HuH-7.5 (cell line): ENCODE measurements around the gene SNRPA.
A peak's percentile ranks its signal among the peaks of the same experiment; 100 is the strongest.
"Not testable (repeated sequence)": the region's sequence is repeated elsewhere in the genome, so short reads cannot be mapped to it uniquely, and the experiment has no call there.

Experiments used
- DNase-seq: peaks from one replicate; pipeline ENCODE4 v3.0.0; 2011; ENCODE audit warnings: low spot score

The SNRPA gene

DNA sequence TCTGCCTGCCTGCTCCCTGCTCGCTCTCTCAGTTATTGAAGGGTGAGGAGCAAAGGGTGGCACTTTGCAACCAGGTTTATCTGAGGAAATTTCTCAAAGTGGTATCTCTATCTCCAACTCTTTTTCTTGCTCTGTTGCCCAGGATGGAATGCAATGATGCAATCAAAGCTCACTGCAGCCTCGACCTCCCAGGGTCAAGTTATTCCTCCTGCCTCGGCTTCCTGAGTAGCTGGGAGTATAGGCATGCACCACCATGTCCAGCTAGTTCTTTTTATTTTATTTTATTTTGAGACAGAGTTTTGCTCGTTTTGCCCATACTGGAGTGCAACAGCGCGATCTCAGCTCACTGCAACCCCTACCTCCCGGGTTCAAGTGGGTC, 5.6 kb upstream of the SNRPA start:
- no peak for DNase-seq

DNA sequence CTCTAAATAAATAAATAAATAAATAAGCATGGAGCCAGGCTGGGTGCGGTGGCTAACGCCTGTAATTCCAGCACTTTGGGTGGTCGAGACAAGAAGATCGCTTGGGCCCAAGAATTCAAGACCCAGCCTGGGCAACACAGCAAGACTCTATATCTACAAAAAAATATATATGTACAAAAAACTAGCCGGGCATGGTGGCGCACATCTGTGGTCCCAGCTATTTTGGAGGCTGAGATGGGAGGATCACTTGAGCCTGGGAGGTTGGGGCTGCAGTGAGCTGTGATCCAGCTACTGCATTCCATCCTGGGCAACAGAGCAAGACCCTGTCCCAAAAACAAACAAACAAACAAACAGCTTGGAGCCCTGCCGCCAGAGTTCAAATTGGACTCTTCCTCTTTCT, 3.5 kb upstream of the SNRPA start:
- no peak for DNase-seq

DNA sequence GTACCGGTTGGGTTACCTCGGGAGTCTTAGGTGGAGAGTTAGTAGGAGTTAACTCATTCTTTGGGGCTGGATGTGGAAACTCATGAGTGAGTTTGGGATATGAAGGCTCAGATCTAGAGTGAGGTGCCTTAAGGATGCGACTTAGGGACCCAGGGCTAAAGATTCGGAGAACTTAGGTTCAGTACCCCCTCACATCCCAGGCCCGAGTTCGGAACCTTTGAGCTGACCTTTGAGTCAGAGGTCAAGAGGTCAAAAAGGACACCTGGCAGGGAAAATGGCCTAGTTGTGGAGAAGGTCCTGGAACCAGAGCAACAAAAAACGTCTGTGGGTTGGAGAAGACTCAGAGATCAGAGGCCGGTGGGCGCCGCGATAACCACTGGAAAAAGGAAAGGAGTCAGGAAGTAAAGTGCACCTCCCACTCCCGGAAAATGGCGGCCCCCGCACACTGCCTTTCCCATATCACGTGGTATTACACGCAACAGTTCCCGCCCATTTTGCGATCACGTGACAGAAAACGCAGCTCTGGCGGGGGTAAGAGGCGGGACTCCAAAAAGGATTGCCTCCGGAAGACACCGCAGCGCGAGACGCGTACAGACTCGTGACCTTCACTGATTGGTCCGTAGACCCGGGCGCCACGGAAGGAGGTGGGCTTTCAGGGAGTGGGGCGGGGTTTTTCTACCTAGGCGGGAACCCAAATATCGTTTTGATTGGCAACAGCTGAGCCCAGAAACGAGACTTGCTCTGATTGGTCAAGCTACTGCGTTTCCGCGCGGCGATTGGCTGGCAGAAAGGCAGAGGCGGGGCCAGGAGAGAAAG, 737 bp upstream of the SNRPA start, which contains the start of gene ACTMAP:
Gene ACTMAP (minus strand): TSS at position 420 of the 816 bp plus-strand sequence. CDS start 674 bp downstream, outside the sequence.
- DNase-seq: peak; percentile 96

DNA sequence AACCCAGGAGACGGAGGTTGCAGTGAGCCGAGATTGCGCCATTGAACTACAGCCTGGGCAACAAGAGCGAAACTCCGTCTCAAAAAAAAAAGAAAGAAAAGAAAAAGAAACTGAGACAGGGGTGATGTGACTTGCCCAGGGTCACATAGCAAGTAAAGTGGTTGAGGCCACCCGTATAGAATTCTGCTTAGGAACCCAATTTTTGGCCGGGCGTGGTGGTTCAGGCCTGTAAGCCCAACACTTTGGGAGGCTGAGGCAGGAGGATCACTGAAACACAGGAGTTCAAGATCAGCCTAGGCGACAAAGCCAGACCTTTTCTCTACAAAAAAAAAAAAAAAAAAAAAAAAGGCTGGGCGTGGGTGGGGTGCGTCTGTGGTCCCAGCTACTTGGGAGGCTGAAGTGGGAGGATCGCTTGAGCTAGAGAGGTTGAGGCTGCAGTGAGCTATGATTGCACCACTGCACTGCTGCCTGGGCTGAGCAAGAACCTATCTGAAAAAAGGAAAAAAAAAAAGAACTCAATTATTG, 1.3 kb downstream of the SNRPA start:
- no peak for DNase-seq

DNA sequence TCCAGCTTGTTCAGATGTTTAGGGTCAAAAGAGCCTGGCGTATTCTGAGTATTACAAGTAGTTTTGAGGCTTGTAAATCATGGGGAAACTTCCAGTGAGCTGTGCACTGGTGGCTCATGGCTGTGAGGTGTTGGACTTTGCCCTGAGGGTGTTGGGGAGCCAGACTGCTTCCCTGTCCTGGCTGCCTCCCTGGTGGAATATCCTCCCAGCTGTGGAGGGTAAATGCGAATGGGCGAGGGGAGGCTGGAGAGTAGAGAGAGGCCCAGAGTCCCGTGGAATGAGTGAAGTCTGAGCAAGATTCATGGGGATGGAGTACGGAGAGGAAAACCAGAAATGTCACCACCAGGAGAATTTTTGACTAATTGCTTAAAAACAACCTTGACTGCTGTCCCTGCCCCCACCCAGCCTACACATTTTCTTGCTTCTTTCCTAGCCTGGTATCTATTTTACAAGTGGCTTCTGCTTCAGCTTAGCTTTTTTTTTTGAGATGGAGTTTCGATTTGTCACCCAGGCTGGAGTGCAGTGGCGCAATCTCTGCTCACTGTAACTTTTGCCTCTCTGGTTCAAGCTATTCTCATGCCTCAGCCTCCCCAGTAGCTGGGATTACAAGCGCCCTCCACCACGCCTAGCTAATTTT, 3.7 kb downstream of the SNRPA start:
- peak; percentile 46 for DNase-seq

DNA sequence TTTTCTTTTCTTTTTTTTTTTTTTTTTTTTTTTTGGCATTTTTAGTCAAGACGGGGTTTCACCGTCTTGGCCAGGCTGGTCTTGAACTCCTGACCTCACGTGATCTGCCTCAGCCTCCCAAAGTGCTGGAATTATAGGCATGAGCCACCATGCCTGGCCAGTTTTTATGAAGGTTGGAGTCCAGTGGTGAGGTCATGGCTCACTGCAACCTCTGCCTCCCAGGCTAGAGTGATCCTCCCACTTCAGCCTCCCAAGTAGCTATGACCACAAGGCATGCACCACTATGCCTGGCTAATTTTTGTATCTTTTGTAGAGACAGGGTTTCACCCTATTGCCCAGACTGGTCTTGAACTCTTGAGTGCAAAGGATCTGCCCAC, 4.2 kb downstream of the SNRPA start:
- no peak for DNase-seq

DNA sequence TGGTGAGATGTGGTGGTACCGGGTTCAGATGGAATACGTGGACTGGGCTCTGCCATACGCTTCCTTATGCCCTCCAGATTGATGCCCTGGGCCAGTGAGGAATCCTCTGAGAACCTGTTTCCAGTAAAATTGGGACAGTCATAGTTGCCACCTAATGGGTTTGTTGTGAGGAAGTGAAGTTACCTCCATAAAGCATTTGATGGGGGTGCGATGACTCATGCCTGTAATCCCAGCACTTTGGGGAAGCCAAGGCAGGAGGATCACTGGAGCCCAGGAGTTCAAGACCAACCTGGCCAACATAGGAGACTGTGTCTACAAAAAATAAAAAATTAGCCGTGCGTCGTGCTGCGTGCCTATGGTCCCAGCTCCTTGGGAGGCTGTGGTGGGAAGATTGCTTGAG, 4.8 kb downstream of the SNRPA start:
- DNase-seq: no peak

DNA sequence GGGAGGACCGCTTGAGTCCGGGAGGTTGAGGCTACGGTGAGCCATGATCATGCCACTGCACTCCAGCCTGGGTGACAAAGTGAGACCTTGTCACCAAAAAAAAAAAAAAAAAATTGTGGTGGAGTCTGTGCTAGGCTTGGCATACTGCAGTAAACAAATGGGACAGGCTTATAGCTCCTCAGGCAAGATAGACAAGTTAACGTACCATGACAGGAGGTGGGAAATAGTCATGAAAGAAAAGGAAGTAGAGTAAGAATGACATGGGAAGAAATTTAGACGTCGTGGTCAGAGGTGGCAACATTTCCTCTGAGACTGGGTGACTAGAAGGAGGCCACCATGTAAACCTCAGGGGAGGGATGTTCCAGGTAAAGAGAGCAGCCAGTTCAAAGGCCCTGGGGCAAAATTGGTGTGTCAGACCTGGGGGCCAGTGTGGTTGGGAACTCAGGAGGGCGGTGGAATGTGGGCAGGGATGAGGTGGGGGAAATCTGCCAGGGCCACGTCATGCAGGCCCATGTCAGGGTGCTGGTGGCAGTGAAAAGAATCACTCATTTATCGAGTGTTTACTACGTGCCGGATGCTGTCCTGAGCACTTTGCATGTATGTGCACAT, 5.6 kb downstream of the SNRPA start:
- no peak for DNase-seq

DNA sequence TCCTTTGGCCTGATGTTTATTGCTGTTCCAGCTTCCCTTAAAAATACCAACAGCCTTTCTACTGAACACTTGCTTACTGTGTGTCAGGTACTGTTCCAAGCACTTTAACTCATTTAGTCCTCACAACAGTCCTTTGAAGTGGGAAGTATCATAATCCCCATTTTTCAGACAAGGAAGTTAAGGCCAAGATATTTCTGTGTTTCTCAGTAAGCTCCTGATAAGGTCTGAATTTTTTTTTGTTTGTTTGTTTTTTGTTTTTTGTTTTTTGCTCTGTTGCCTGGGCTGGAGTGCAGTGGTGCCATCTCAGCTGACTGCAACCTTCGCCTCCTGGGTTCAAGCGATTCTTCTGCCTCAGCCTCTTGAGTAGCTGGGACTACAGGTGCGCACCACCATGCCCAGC, 7.5 kb downstream of the SNRPA start:
- no peak for DNase-seq

DNA sequence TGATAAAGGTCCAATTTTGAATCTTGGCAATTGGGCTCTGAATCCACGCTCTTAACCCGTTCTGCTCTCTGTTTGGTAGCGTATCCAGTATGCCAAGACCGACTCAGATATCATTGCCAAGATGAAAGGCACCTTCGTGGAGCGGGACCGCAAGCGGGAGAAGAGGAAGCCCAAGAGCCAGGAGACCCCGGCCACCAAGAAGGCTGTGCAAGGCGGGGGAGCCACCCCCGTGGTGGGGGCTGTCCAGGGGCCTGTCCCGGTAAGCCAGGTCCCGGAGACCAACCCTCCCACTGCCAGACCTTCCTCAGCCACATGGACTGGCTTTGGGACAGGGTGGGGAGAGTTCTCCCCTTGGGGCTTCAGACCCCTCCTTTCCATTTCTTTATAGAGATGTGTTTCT, 8.3 kb downstream of the SNRPA start:
- no peak for DNase-seq

DNA sequence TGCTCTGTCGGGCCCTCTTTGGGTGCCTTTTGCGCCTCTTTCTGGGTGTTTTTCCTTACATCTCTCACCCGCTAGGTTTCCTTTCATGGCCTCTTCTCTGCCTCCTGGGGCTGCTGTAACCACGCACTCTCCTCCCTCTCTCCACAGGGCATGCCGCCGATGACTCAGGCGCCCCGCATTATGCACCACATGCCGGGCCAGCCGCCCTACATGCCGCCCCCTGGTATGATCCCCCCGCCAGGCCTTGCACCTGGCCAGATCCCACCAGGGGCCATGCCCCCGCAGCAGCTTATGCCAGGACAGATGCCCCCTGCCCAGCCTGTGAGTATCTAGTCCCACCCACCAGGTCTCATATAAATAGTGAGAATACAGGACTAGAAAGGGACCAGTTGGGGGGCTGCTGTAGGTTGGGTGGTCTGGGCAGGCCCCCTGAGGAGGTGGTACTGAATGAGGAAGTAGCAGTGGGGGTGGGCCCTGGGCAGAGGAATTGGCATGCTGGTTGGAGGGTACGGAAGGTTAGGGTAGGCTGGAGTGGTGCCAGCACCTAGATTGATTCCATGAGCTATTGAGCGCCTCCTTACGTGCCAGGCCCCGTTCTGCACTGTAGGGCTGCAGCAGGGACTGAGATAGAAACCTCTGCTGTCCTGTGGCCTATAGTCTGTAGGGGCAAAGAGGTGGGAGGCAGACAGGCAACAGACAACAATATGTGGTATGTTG, 11.9 kb downstream of the SNRPA start:
- no peak for DNase-seq

DNA sequence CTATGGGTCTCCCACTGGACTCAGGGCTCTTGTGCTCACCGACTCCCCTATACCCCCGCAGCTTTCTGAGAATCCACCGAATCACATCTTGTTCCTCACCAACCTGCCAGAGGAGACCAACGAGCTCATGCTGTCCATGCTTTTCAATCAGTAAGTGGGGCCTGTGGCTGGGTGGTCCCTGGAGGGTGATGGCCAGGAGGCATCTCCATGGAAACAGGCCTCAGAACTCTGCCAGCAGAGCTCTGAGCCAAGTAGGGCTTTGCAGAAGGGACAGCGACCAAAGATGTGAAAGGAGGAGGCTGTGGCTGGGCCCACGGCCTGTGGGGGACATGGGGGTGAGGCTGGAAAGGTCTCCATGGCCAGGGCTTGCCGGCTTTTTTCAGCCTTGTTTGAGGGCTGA, 12.5 kb downstream of the SNRPA start:
- DNase-seq: no peak

DNA sequence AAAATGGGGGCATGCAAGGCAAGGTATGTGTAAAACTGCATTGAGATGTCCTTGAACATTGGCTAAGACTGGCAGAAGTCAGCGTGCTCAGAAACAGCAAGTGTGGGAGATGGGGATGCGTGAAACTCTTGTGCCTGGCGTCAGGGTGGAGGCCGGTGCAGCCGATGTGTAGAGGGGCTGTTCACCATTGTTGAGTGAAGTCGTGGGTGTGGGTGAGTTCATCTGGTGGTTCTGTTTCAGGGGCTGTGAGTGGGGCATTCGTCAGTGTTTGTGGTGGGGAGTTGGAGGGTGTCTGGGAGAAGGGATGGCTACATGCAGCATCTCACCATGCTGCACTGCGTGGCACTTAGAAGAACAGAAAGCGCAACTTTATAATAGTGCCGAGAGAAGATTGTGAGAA, 13.0 kb downstream of the SNRPA start:
- DNase-seq: no peak

DNA sequence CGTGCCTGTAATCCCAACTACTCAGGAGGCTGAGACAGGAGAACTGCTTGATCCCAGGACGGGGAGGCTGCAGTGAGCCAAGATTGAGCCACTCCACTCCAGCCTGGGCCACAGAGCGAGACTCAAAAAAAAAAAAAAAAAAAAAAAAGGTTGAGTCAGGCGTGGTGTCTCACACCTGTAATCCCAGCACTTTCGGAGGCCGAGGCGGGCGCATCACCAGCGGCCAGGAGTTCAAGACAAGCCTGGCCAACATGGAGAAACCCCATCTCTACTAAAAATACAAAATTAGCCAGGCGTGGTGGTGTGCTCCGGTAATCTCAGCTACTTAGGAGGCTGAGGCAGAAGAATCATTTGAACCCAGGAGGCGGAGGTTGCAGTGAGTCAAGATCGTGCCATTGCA, 15.4 kb downstream of the SNRPA start:
- not testable (repeated sequence) for DNase-seq

DNA sequence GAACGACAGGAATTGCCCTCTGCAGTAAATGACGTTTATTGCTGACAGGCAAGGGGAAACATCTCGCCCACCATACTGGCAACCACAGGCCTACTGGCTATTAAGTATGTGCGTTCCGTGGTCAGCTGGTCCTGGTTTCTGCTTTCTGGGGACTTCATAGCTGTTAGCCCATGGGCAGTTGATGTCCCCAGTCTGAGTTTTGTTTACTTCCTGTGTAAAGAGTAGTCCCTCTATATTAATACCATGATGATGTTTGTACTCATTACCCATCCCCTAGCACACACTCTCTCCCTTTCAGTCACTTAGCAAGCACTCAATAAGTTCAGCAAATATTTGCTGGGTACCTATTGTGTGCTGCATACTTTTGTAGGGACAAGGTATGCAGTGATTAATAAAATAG, 17.9 kb downstream of the SNRPA start:
- DNase-seq: no peak

DNA sequence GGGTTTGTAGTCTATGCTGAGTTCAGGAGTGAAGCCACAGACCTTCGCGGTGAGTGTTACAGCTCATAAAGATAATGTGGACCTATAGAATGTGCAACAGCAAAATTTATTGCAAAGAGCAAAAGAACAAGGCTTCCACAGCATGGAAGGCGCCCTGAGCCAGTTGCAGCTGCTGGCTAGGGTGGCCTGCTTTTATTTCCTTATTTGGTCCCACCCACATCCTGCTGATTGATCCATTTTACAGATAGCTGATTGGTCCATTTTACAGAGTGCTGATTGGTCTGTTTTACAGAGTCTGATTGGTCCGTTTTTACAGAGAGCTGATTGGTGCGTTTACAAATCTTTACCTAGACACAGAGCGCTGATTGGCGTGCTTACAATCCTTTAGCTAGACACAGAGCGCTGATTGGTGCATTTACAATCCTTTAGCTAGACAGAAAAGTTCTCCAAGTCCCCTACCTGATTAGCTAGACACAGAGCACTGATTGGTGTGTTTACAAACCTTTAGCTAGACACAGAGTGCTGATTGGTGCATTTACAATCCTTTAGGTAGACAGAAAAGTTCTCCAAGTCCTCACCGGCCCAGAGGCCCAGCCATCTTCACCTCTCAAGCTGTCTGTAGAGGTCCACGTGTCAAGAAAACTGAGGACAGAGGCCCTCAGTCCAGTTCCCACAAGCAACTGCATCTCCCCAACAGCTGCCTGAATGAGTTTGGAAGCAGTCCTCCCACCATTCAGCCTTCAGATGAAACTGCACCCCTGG, 20.3 kb downstream of the SNRPA start:
- DNase-seq: not testable (repeated sequence)

DNA sequence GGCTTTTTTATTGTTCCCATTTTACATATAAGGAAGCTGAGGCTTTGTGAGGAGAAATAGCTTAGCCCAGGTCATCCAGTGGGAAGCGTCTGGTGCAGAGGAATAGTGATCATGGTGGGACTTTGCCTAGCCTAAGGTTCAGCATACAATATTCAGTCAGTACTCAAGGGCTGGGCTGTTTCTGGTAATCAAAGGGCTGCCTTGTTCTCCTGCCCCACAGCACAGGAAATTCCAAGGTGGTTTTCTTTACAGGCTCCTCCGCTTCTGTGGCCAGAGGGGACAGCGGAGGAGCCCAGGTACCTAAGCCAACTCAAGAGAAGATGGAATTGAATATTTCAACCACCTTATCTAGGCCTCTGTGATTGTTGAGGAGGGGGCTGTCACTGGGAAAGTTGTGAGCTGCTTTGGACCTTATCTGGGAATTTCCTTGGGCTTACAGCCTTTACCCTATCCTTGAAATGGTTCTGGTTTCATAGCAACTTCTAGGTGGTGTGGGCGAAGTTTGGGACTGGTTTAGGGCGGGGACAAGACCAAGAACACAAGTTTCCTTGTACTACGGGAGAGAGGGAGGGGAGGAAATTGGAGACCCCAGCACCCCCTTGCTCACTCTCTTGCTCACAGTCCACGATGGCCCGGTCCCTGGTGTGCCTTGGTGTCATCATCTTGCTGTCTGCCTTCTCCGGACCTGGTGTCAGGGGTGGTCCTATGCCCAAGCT, 24.1 kb downstream of the SNRPA start, which contains the start of gene MIA:
Gene MIA (plus strand): TSS at position 606 of the 716 bp plus-strand sequence. CDS start 22 bp downstream, at position 628.
- DNase-seq: no peak

DNA sequence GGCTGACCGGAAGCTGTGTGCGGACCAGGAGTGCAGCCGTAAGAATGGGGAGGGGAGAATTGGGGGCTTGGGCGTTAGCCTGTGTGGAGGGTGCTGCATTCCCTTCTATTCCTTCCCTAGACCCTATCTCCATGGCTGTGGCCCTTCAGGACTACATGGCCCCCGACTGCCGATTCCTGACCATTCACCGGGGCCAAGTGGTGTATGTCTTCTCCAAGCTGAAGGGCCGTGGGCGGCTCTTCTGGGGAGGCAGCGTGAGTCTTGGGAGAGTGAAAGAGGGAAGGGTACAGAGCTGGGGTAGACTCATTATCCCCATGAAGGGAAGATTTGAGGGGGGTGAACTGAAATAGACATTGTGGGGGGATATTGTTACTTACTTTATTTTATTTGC, 24.6 kb downstream of the SNRPA start:
- DNase-seq: no peak

DNA sequence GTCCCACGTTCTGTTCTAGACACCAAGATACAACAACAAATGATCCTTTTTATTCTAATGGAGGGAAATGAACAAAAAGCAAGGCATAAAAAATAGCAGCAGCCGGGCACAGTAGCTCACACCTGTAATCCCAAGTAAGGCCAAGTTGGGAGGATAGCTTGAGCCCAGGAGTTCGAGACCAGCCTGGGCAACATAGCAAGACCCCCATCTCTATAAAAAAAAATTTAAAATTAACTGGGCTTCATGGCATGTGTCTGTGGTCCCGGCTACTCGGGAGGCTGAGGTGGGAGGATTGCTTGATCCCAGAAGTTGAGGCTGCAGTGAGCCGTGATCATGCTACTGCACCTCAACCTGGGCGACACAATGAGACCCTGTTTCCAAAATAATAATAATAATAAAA, 25.4 kb downstream of the SNRPA start:
- DNase-seq: no peak

DNA sequence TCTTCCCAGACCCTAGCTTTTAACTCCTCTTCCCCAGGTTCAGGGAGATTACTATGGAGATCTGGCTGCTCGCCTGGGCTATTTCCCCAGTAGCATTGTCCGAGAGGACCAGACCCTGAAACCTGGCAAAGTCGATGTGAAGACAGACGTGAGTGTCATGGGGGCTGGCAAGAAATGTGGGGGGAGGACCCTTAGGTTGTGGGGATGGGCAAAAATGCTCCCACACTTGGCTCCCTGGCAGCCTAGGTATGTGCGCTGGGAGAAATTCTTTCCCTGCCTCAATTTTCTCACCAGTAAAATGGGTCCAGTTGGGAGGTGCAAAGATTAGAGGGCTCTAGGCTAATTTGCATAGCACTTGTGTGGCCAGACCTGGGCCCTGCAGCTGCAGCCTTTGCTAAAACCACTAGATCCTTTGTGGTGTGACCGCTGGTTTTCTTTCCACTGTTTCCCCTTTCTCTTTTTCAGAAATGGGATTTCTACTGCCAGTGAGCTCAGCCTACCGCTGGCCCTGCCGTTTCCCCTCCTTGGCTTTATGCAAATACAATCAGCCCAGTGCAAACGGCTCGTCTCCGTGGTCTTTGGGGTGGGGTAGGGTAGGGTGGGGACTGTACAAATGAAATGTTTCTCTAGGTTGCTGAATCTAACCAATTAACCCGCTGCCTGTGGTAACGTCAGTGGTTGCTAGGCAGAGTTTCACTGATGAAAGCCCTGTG, 26.1 kb downstream of the SNRPA start:
- peak; percentile 81 for DNase-seq
